Breast epithelium (tissue), 4 donors: ENCODE data around the gene ELAVL1. TPM values are rescaled to one million over a fixed set of nuclear protein-coding genes. Genes with fewer than 3 reads are reported as not detected.
A peak's percentile ranks its signal among the peaks of the same experiment; 100 is the strongest.

ENCODE experiments used
- DNase-seq, 2 donors: peaks; one replicate each; pipeline ENCODE4 v3.0.0-alpha.2; 2019; ENCODE audit warnings: low spot score in 2 of 2
- H3K27ac ChIP-seq, 2 donors: fragments of 200-600 bp; sonication (generic) in 1 of 2; one replicate each; pipeline ENCODE4 v1.5.1; 2016 to 2019; ENCODE audit warnings: mild to moderate bottlenecking in 1 of 2
- H3K27me3 ChIP-seq, 2 donors: fragments of 200-600 bp; sonication (generic) in 1 of 2; one replicate each; pipeline versions ENCODE4 v1.5.1 to v1.6.0; 2017 to 2019; ENCODE audit warnings: control low read depth in 1 of 2, mild to moderate bottlenecking in 1 of 2
- H3K36me3 ChIP-seq: fragments of 200-600 bp; one replicate; pipeline ENCODE4 v1.5.1; 2019
- H3K4me1 ChIP-seq, 2 donors: fragments of 200-600 bp; sonication (generic); one replicate each; pipeline ENCODE4 v1.5.1; 2016 to 2019; ENCODE audit warnings: control low read depth in 1 of 2
- H3K4me3 ChIP-seq, 3 donors: fragments of 200-600 bp; sonication (generic); 1 replicate in 2 of 3; 2 replicates in 1 of 3; pipeline ENCODE4 v1.5.1; 2016 to 2019; ENCODE audit warnings: mild to moderate bottlenecking in 3 of 3, moderate library complexity in 2 of 3
- H3K9me3 ChIP-seq, 2 donors: fragments of 200-600 bp; sonication (generic) in 1 of 2; one replicate each; pipeline ENCODE4 v1.5.1; 2016 to 2019; ENCODE audit warnings: control low read depth in 1 of 2
- POLR2A ChIP-seq: fragments of 450-650 bp; IDR thresholded peaks from one replicate; pipeline ENCODE4 v1.6.1; 2016; ENCODE audit warnings: antibody characterized with exemption, mild to moderate bottlenecking, moderate library complexity
- POLR2AphosphoS5 ChIP-seq, 3 donors: sonication (generic); formaldehyde crosslinking; IDR thresholded peaks; one replicate each; pipeline ENCODE4 v1.6.1; 2017; ENCODE audit warnings: antibody characterized with exemption in 3 of 3
- intact Hi-C: fragments of 100-400 bp; cut with DNase I; formaldehyde crosslinking; loops from one replicate; pipeline ENCODE4 v1.15.1; 2023; ENCODE audit warnings: low total_unique reads
- total RNA-seq, 3 donors: library from RNA; depleted of rRNA; stranded (reverse); fragments of >200 nt; gene quantifications; one replicate each; pipeline ENCODE4 v1.1.0, GENCODE V29; 2016
- TF ChIP-seq, protein P1 (sequence below), 3 donors: fragments of 450-650 bp; IDR thresholded peaks; one replicate each; pipeline ENCODE4 v1.5.1; 2016 to 2017; ENCODE audit warnings: antibody characterized with exemption in 3 of 3, mild to moderate bottlenecking in 3 of 3, moderate library complexity in 3 of 3

Gene ELAVL1
- total RNA-seq, 3 donors from 2014 or later: 28.6 to 30.8 (median 29.7) TPM

DNA sequence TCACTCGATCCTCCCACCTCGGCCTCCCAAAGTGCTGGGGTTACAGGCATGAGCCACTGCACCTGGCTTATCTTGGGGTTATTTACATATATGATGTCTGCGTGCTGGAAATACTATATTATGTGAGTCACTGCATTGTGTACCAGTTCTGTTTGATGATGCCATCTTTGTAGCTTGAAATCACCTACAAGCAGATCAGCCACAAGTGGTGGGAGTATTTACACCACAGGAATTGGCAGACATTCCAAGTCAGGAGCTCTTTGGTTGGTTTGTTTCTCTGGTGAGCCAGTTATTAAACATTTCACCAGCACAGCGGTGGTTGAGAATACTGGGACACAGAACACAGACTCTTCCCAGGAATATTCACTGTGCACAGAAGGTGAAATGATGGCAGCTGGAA, 57.5 kb downstream of the ELAVL1 start:
- no peaks in the 10 kb centered on the region for H3K36me3 ChIP-seq
- H3K27ac ChIP-seq: no peak overlapping the region
- H3K4me3 ChIP-seq: no peak overlapping the region
- DNase-seq: no peak
- intact Hi-C loops: no loop called here
- H3K9me3 ChIP-seq: no peaks in the 10 kb centered on the region
- H3K4me1 ChIP-seq: no peaks in the 10 kb centered on the region
- no peaks in the 10 kb centered on the region for H3K27me3 ChIP-seq
- TF ChIP-seq, protein P1, sequence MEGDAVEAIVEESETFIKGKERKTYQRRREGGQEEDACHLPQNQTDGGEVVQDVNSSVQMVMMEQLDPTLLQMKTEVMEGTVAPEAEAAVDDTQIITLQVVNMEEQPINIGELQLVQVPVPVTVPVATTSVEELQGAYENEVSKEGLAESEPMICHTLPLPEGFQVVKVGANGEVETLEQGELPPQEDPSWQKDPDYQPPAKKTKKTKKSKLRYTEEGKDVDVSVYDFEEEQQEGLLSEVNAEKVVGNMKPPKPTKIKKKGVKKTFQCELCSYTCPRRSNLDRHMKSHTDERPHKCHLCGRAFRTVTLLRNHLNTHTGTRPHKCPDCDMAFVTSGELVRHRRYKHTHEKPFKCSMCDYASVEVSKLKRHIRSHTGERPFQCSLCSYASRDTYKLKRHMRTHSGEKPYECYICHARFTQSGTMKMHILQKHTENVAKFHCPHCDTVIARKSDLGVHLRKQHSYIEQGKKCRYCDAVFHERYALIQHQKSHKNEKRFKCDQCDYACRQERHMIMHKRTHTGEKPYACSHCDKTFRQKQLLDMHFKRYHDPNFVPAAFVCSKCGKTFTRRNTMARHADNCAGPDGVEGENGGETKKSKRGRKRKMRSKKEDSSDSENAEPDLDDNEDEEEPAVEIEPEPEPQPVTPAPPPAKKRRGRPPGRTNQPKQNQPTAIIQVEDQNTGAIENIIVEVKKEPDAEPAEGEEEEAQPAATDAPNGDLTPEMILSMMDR (IDR thresholded peaks at IDR 0.05): no peak
- TF ChIP-seq POLR2AphosphoS5 (IDR thresholded peaks at IDR 0.05) (no peak), POLR2A (no peak)

DNA sequence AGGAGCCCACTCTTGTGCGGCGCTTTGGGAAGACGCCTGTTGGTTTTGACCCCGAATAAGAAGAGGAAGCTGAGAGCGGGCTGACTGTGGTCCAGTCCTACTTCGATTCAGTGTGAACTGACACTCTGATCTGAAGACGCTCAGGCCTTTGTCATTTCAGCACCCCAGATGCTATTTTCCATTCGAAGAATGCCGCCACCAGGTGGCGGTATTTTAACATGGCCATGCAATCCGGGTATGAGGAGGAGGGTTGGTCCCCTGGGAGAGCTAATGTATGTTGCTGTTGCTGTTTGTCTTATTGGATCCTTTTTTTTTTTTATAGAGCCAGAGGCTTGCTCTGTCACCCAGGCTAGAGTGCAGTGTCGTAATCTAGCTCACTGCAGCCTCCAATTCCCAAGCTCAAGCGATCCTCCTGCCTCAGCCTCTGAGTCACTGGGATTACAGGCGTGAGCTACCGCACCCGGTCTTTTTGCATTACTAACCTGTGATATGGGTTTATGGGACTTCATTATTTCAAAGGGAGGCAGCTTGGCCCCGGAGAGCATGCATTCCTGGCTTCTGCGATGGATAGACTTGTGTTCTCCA, 61.2 kb downstream of the ELAVL1 start:
- H3K9me3 ChIP-seq: no peaks in the 10 kb centered on the region
- H3K36me3 ChIP-seq: no peaks in the 10 kb centered on the region
- no peaks in the 10 kb centered on the region for H3K27me3 ChIP-seq
- peak; percentile 85 to 89 for DNase-seq
- H3K4me1 ChIP-seq: peaks cover 0 to 6% of the 10 kb centered on the region in 2 donors
- no peak for TF ChIP-seq POLR2A
- TF ChIP-seq, protein P1 (IDR thresholded peaks at IDR 0.05): peak; percentile 74 to 95 (median 90)
- intact Hi-C loops: no loop called here
- H3K4me3 ChIP-seq: peak overlapping the region; percentile 75 to 86 (median 84)
- peak overlapping the region; percentile 97 to 98 for H3K27ac ChIP-seq

DNA sequence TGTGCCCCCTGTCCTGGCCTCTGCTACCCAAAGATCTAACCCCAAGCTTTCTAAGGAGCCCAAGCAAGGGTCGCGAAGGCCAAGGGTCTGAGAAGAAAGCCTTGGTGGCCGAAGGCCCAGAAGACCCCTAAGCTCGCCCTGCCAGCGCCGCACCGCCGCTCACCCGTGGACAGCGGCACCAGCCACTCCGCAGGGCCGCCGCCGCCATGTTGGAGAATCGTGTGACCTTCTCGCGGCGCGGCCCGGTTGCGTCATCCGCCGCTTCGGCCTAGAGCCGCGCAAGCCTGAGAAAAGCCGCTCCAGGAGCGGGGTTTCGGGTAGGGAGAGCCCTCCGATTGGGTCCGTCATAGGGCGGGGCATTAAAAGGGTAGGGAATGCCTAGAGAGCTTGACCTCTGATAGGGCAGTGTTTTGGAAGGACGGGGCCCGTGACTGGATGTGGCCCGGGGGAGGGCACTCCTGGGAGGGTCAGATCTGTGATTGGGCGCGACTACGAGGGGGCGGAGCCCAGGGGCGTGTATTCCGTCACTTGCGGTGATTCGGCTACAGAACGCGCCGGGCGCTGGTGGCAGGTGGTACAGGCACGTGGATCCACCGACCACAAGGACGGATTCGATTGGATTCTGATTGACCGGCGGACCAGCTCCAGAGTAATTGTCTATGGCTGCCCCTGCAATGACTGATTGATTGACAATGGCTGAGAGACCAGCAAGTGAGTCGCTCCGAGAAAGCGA, 61.8 kb downstream of the ELAVL1 start, which contains the start of gene TIMM44:
Gene TIMM44 (minus strand): TSS at position 223 of the 733 bp plus-strand sequence. CDS start 15 bp downstream, at position 208.
- peaks cover 0 to 6% of the 10 kb centered on the region in 2 donors for H3K4me1 ChIP-seq

DNA sequence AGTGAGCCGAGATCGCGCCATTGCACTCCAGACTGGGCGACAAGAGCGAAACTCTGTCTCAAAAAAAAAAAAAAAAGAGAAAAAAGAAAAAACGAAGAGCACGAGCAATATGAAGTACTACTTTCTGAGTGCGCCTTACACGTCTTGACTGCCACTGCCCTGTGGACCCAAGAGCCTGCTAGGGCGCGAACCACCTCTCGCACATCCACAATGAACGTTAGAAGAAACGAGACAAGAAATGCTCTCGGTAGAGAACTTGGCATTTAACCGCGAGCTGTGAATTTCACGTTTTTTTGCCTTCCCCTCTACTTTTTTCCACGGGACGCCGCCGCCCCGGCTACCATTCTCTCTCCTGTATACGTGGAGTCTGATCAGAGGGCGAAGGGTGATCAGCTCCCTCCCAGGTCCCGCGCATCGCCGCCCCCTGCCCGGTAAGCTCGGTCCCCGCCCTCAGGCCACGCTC, 62.4 kb downstream of the ELAVL1 start:
- Histone ChIP-seq H3K27me3 (no peaks in the 10 kb centered on the region), H3K36me3 (no peaks in the 10 kb centered on the region), H3K27ac (peak overlapping the region; percentile 97 to 98), H3K9me3 (no peaks in the 10 kb centered on the region), H3K4me1 (peaks cover 0 to 6% of the 10 kb centered on the region in 2 donors), H3K4me3 (peak overlapping the region; percentile 75 to 86 (median 84))
- no peak for DNase-seq
- intact Hi-C loops: no loop called here
- TF ChIP-seq POLR2A: no peak
- TF ChIP-seq, protein P1 (IDR thresholded peaks at IDR 0.05): no peak
- TF ChIP-seq POLR2AphosphoS5 (IDR thresholded peaks at IDR 0.05): no peak

More for the DNA sequence above, 61.8 kb downstream of the ELAVL1 start, which contains the start of gene TIMM44:
- TF ChIP-seq POLR2AphosphoS5 (IDR thresholded peaks at IDR 0.05) (peak; percentile 85 to 96 (median 94)), POLR2A (peak; percentile 13)
- TF ChIP-seq, protein P1 (IDR thresholded peaks at IDR 0.05): no peak
- Histone ChIP-seq H3K9me3 (no peaks in the 10 kb centered on the region), H3K27me3 (no peaks in the 10 kb centered on the region), H3K4me3 (peak within 1 kb of the TSS; percentile 75 to 86 (median 84)), H3K36me3 (no peaks in the 10 kb centered on the region), H3K27ac (peak within 1 kb of the TSS; percentile 97 to 98)
- intact Hi-C loops: no loop called here
- DNase-seq: peak; percentile 99 to 100
